NCI-H226 (cell line): ENCODE data around the gene LRBA.

Source experiments
- DNase-seq: peaks from one replicate; pipeline ENCODE4 v3.0.0-alpha.2; 2015

The LRBA gene

GRCh38 chr4:150789864-150790263 lies 225.2 kb downstream of the LRBA start:
- DNase-seq, result no peak

- no peak for DNase-seq
Observed at GRCh38 chr4:150784939-150785338, 230.1 kb downstream of the LRBA start.

- DNase-seq, result no peak
Observed at GRCh38 chr4:150784305-150784704, 230.8 kb downstream of the LRBA start.

GRCh38 chr4:150782921-150783320 lies 232.2 kb downstream of the LRBA start:
- no peak for DNase-seq

- no peak for DNase-seq
Observed at GRCh38 chr4:150782311-150782710, 232.8 kb downstream of the LRBA start.

- no peak for DNase-seq
Observed at GRCh38 chr4:150781191-150781590, 233.9 kb downstream of the LRBA start.

GRCh38 chr4:150779707-150780106 lies 235.4 kb downstream of the LRBA start:
- DNase-seq, result no peak

- DNase-seq, result no peak
Observed at GRCh38 chr4:150773729-150774449, 241.2 kb downstream of the LRBA start.

GRCh38 chr4:150773032-150773431 lies 242.1 kb downstream of the LRBA start:
- no peak for DNase-seq

GRCh38 chr4:150771382-150771781 lies 243.7 kb downstream of the LRBA start:
- no peak for DNase-seq

- peak; percentile 35 for DNase-seq
Observed at GRCh38 chr4:150769845-150770244, 245.2 kb downstream of the LRBA start.

- DNase-seq, result peak; percentile 60
Observed at GRCh38 chr4:150769248-150769647, 245.8 kb downstream of the LRBA start.

GRCh38 chr4:150768497-150768896 lies 246.6 kb downstream of the LRBA start:
- no peak for DNase-seq

- no peak for DNase-seq
Observed at GRCh38 chr4:150765216-150765615, 249.9 kb downstream of the LRBA start.

GRCh38 chr4:150751648-150752047 lies 263.4 kb downstream of the LRBA start:
- no peak for DNase-seq

- DNase-seq, result no peak
Observed at GRCh38 chr4:150750824-150751223, 264.3 kb downstream of the LRBA start.

GRCh38 chr4:150746156-150746555 lies 268.9 kb downstream of the LRBA start:
- peak; percentile 57 for DNase-seq

- DNase-seq, result no peak
Observed at GRCh38 chr4:150744570-150744969, 270.5 kb downstream of the LRBA start.

GRCh38 chr4:150743564-150744342 lies 271.3 kb downstream of the LRBA start:
- DNase-seq, result no peak

GRCh38 chr4:150742930-150743329 lies 272.2 kb downstream of the LRBA start:
- DNase-seq, result peak; percentile 12

- peak; percentile 26 for DNase-seq
Observed at GRCh38 chr4:150739591-150739990, 275.5 kb downstream of the LRBA start.

- no peak for DNase-seq
Observed at GRCh38 chr4:150725957-150726523, 289.0 kb downstream of the LRBA start.

- no peak for DNase-seq
Observed at GRCh38 chr4:150723727-150724411, 291.2 kb downstream of the LRBA start.
